ACC112 (cell line): ENCODE results near the gene OBP2B.
A peak's percentile ranks its signal among the peaks of the same experiment; 100 is the strongest.

Experiments used
- H2AFZ ChIP-seq: fragments of 200-600 bp; sonication (generic); one replicate; pipeline ENCODE4 v1.6.0; 2017; ENCODE audit warnings: antibody characterized with exemption, low read length; ENCODE audit not compliant: unreplicated experiment
- H3K27ac ChIP-seq: fragments of 200-600 bp; sonication (generic); 2 replicates; pipeline ENCODE4 v1.5.1; 2014; ENCODE audit warnings: low read depth, mild to moderate bottlenecking, antibody characterized with exemption, low read length, moderate library complexity
- H3K27me3 ChIP-seq: fragments of 200-600 bp; sonication (generic); 2 replicates; pipeline ENCODE4 v1.6.1; 2014; ENCODE audit warnings: mild to moderate bottlenecking, antibody characterized with exemption, low read length, moderate library complexity, mixed read lengths; ENCODE audit not compliant: insufficient read depth
- H3K36me3 ChIP-seq: fragments of 200-600 bp; sonication (generic); 2 replicates; pipeline ENCODE4 v1.6.1; 2016; ENCODE audit warnings: mild to moderate bottlenecking, antibody characterized with exemption, low read length, moderate library complexity, mixed read lengths; ENCODE audit not compliant: insufficient read depth
- H3K4me1 ChIP-seq: fragments of 200-600 bp; sonication (generic); one replicate; pipeline ENCODE4 v1.6.1; 2016; ENCODE audit warnings: low read length, mixed read lengths; ENCODE audit not compliant: insufficient read depth, unreplicated experiment, control insufficient read depth
- H3K4me3 ChIP-seq: fragments of 200-600 bp; sonication (generic); 2 replicates; pipeline ENCODE4 v1.5.1; 2014; ENCODE audit warnings: mild to moderate bottlenecking, low read depth, low read length
- H3K79me2 ChIP-seq: fragments of 200-600 bp; sonication (generic); one replicate; pipeline ENCODE4 v1.6.0; 2016; ENCODE audit warnings: low read length; ENCODE audit not compliant: control insufficient read depth, unreplicated experiment, insufficient read depth

OBP2B gene

GRCh38 chr9:133165452-133165730 lies 43.7 kb downstream of the OBP2B start:
- Histone ChIP-seq H3K79me2 (no peaks in the 10 kb centered on the region), H2AFZ (no peak overlapping the region), H3K36me3 (no peaks in the 10 kb centered on the region), H3K4me1 (no peaks in the 10 kb centered on the region), H3K4me3 (no peak overlapping the region), H3K27ac (no peak overlapping the region), H3K27me3 (0 out of 2 replicates have a peak, but pooled peaks cover 6% of the 10 kb centered on the region)

GRCh38 chr9:133164191-133164590 lies 44.9 kb downstream of the OBP2B start:
- H3K27ac ChIP-seq = no peak overlapping the region
- peak overlapping the region; percentile 82 for H3K4me3 ChIP-seq
- no peak overlapping the region for H2AFZ ChIP-seq

GRCh38 chr9:133163504-133164172 lies 45.4 kb downstream of the OBP2B start, which contains the start of gene GBGT1:
Gene GBGT1, minus strand, starts transcription at chr9:133163914. Its CDS starts 1,502 bp downstream, at chr9:133162412.
- Histone ChIP-seq H3K36me3 (no peaks in the 10 kb centered on the region), H2AFZ (peak within 1 kb of the TSS; percentile 59), H3K27ac (no peak within 1 kb of the TSS), H3K4me3 (peak within 1 kb of the TSS; percentile 82), H3K79me2 (no peaks in the 10 kb centered on the region), H3K4me1 (no peaks in the 10 kb centered on the region), H3K27me3 (0 out of 2 replicates have a peak, but pooled peaks cover 6% of the 10 kb centered on the region)

More at GRCh38 chr9:133164191-133164590, 44.9 kb downstream of the OBP2B start:
- no peaks in the 10 kb centered on the region for H3K36me3 ChIP-seq
- H3K79me2 ChIP-seq = no peaks in the 10 kb centered on the region
- H3K27me3 ChIP-seq = 0 out of 2 replicates have a peak, but pooled peaks cover 6% of the 10 kb centered on the region
- H3K4me1 ChIP-seq = no peaks in the 10 kb centered on the region

GRCh38 chr9:133162861-133163503 lies 46.1 kb downstream of the OBP2B start:
- H2AFZ ChIP-seq = peak overlapping the region; percentile 59
- no peak overlapping the region for H3K27ac ChIP-seq
- no peaks in the 10 kb centered on the region for H3K79me2 ChIP-seq
- H3K27me3 ChIP-seq = 0 out of 2 replicates have a peak, but pooled peaks cover 6% of the 10 kb centered on the region
- no peaks in the 10 kb centered on the region for H3K36me3 ChIP-seq
- no peaks in the 10 kb centered on the region for H3K4me1 ChIP-seq
- H3K4me3 ChIP-seq = peak overlapping the region; percentile 82

- Histone ChIP-seq H3K27ac (no peak overlapping the region), H3K36me3 (no peaks in the 10 kb centered on the region)
These were observed 47.5 kb downstream of the OBP2B start for GRCh38 chr9:133161547-133161950.

GRCh38 chr9:133160742-133161546 lies 48.1 kb downstream of the OBP2B start:
- no peaks in the 10 kb centered on the region for H3K79me2 ChIP-seq
- H2AFZ ChIP-seq = no peak overlapping the region
- 0 out of 2 replicates have a peak, but pooled peaks cover 6% of the 10 kb centered on the region for H3K27me3 ChIP-seq
- no peaks in the 10 kb centered on the region for H3K36me3 ChIP-seq
- H3K4me1 ChIP-seq = no peaks in the 10 kb centered on the region
- H3K27ac ChIP-seq = no peak overlapping the region
- no peak overlapping the region for H3K4me3 ChIP-seq

More at GRCh38 chr9:133161547-133161950, 47.5 kb downstream of the OBP2B start:
- H3K27me3 ChIP-seq = 0 out of 2 replicates have a peak, but pooled peaks cover 6% of the 10 kb centered on the region
- no peaks in the 10 kb centered on the region for H3K79me2 ChIP-seq
- H3K4me1 ChIP-seq = no peaks in the 10 kb centered on the region
- no peak overlapping the region for H2AFZ ChIP-seq
- no peak overlapping the region for H3K4me3 ChIP-seq

- H2AFZ ChIP-seq = no peak overlapping the region
- H3K27me3 ChIP-seq = 0 out of 2 replicates have a peak, but pooled peaks cover 6% of the 10 kb centered on the region
- H3K79me2 ChIP-seq = no peaks in the 10 kb centered on the region
- H3K4me3 ChIP-seq = no peak overlapping the region
- no peaks in the 10 kb centered on the region for H3K4me1 ChIP-seq
- H3K36me3 ChIP-seq = no peaks in the 10 kb centered on the region
- H3K27ac ChIP-seq = no peak overlapping the region
These were observed 50.4 kb downstream of the OBP2B start for GRCh38 chr9:133158695-133159094.
